ENCODE results near the gene PER2.
A peak's percentile ranks its signal among the peaks of the same experiment; 100 is the strongest.
"Not testable (repeated sequence)": the region's sequence is repeated elsewhere in the genome, so short reads cannot be mapped to it uniquely, and the experiment has no call there.

Gene PER2

DNA sequence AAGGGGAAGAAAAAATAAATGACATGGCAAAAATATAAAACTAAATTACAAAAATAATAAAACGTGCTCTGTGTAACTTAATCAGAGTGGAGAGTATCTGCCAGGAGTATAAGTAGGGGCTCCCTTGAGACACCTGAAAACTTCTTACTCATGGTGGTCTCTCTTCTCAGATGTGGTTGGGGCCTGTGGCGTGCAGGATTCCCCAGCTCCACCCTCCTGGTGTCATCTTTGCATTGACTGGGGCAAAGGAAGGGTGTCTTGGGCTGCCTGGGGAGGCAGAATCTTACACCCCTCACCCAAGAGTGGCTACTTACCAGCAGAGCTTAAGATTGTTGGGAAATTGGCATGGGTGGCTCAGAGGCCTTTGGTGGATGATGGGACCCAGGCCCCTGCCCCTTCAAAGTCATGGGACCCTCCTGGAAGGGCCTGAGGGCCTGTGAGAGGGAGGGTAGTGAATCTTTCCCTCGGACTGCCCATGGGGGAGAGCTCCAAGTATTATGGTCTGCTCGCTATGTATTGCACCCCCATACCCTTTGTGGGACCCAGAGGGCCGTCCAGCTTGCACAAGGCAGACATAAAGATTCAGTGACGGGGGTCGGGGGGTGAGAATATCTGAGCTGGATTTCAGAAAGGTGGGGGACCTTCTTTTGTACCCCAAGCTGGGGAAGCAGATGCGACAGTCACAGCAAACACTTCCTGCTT, 25.0 kb upstream of the PER2 start:
- DNase-seq (ENCODE audit: low read depth in 2 of 2), result no peak

DNA sequence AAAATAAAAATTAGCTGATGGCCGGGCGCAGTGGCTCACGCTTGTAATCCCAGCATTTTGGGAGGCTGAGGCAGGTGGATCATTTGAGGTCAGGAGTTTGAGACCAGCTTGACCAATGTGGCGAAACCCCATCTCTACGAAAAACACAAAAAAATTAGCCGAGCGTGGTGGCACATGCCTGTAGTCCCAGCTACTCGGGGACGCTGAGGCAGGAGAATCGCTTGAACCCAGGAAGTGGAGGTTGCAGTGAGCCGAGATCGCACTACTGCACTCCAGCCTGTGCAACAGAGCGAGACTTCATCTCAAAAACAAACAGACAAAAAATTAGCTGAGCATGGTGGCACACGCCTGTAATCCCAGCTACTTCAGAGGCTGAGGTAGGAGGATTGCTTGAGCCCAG, 22.3 kb upstream of the PER2 start:
- not testable (repeated sequence) for DNase-seq (ENCODE audit: low read depth in 2 of 2)

DNA sequence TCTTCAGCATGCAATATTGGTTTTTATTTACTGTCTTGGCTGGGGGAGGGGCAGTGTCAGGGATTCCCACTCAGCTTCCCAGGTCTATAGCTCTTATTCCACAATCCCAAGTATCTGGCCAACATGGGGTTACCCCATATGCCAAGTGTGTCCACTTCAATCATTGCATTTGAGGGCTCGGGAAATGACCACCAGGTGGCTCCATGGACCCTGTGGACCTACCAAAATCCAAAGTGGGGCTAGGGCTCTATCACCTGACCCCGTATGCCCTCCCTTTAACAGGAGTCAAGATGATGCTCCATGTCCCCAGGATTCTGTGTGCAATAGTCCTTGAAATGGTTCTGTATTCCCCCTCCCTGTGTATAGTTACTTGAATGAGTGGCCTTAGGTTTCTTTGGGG, 19.8 kb upstream of the PER2 start:
- DNase-seq (ENCODE audit: low read depth in 2 of 2), result no peak

DNA sequence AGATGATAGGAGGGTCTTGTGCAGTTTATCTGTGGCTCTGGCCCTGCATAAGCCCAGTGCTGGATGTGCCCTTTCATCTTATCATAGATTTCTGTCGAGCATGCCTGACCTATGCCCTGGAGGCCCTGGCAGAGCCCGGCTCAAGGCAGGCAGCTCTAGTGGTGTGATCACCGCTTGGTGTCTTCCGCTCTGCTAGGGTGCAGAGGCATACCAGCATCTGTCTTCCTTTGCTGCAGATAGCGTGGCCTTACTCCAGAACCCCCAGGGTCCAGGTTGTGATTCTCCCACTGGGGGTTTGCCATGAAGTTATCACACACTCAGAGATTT, 18.2 kb upstream of the PER2 start:
- no peak for DNase-seq (ENCODE audit: low read depth in 2 of 2)

DNA sequence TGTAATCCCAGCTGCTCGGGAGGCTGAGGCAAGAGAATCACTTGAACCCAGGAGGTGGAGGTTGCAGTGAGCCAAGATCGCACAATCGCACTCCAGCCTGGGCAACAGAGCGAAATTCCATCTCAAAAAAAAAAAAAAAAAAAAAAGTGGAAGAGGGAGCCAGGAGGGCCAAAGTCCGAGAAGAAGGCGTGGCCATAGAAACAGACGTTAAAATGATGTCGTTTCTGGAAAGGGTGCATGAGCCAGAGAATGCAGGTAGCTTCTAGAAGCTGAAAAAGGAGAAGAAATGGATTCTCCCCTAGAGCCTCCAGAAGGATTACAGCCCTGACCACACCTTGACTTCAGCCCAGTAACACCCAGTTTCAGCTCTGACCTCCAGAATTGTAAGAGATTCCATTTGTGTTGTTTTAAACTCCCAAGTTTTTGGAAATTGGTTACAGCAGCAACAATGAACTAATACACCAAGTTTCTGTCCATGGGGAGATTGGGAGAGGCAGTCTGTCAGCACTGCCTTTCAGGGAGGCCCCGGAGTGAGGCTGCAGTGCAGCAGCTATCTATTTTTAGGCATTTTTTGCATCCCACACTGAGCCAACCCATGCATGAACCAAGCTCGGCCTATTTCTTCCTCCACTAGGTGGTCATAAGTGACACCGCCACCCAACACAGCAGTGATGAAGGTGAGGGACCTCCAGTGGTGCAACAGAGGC, 17.7 kb upstream of the PER2 start:
- DNase-seq (ENCODE audit: low read depth in 2 of 2), result no peak

DNA sequence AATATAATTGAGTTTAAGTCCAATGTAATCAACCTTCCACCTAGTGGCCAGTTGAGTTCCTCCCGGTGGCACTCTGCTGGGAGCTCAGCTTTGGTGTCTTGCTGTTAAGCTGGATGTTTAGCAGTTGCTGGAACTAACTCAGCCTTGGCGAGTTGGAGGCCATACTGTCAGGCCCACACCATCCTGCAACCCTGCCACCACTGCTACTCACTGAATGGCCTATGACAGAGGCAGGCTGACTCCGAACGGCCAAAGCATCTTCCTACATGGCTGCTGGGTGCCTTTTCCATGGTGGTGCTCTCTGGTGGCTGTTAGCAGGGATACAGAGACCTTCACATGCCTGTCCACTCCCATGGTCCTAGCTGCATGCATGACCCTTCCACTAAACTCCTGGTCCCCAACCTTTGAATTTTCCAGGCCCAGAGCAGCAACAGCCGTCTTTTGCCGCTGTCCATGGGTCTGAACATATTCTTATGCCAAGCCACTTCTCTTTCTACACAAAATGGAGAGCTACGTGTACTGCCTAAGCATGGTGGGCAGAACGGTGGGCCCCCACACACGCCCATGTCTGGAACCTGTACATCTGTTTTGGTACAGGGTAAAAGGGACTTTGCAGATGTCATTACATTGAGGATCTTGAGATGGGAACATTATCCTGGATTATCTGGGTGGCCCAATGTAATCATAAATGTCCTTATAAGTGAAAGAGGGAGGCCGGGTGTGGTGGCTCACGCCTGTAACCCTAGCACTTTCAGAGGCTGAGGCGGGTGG, 16.9 kb upstream of the PER2 start:
- DNase-seq (ENCODE audit: low read depth in 2 of 2), result no peak

DNA sequence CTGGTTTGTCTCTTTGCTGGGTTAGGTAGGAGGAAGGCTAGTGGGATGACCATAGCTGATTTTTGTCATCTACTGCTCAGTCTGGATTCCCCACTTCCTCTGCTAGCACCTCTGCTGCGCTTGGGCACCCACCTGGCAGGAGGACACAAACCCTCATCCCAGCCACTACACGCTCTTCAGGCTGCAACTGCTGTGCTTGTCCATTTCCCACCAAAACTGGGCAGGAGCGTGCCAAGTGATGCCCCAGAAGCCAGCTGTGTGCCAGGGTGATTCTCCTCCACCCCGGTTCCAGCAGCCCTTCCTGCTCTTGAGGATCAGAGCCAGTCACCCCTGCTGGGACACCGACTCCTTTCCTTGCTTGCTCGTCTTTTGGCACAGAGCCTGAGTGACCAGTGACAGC, 15.7 kb upstream of the PER2 start:
- no peak for DNase-seq (ENCODE audit: low read depth in 2 of 2)

DNA sequence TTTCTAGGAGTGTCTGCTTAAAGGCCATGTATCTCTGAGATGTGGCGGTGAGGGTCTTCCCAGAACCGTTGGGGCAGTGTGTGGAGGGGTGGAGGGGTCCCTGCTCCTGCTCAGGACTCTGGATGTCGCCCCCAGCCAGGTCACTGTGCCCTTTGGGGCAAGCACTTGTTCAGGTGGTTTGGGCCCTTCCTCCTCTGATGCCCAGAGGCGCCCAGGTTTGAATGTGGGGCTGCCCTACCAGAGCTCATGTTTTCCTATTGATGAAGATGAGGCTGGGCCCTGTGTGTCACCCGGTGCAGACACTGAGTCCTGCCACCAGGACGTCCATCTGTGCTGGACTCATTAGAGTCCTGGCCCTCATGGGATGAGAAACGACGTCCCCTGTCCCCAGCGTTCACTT, 14.3 kb upstream of the PER2 start:
- DNase-seq (ENCODE audit: low read depth in 2 of 2), result no peak

DNA sequence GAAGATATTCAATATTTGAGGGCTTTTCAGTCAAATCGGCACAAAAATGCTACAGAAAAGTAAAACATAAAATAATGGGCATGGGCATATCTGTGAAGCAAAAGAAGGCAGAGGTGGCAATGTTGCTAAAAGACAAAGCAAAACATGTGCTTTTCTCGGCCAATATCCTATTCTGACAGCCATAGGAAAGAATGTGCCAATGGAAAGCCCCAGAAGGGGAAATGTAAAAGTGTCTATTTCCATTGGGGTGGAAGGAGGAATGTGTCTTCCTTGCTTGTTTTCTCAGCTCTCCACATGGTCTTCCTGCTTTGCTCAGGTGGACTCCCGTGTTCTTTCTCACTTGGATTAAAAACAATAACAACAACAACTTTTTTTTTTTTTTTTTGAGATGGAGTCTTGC, 13.7 kb upstream of the PER2 start:
- DNase-seq (ENCODE audit: low read depth in 2 of 2), result no peak

DNA sequence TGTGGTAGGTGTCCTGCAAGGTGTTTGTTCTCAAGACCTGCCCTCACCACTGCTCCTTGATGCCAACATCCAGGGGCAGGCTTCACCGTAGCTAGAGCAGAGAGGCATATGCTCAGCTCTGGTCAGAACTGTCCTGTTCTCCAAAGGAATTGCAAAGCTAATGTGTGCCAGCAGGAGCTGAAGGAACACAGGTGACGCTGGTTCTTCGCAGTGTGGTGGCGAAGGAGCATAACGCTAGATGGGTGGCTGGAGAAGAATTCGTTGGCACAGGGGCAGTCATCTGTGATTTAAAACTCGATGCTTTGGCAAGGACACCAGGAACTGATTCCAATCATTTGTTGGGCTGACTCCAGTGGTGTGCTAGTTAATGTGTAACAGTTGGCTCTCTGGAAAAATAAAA, 11.4 kb upstream of the PER2 start:
- no peak for DNase-seq (ENCODE audit: low read depth in 2 of 2)

DNA sequence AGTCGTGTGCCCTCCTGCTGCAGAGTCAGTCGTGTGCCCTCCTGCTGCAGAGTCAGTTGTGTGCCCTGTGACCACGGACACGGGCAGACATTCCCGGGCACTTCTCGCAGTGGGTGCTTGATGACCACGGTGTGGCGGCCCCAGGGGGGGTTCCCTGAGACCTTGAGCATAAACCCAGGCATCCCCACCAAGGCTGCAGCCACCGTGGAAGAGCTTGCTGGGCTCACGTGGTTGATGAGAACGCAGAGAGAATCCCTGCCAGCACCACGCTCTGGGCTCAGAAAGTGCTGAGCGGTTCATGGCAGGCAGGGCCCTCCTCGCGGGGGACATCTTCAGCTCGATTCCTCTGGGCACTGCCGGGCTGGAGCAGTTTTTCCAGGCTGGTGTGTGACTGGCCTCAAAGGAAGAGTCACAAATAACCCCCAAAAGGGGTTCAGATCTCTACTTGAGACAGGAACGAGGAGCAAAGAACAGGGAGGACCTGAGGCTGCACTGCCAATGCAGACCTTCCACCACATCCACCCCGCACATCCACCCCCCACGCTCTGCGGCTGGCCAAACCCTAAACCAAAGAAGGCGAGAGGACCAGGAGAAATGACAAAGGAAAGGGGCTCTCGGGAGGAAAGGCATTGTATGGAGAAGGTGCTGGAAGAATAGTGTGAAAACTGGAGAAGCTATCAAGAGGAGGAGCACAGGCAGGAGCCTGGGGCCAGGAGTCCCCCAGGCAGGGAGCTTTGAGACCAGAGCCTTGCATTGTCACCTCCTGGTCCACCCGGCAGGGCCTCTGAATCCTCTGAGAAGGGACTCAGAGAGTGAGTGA, 8.4 kb upstream of the PER2 start:
- DNase-seq (ENCODE audit: low read depth in 2 of 2), result no peak

DNA sequence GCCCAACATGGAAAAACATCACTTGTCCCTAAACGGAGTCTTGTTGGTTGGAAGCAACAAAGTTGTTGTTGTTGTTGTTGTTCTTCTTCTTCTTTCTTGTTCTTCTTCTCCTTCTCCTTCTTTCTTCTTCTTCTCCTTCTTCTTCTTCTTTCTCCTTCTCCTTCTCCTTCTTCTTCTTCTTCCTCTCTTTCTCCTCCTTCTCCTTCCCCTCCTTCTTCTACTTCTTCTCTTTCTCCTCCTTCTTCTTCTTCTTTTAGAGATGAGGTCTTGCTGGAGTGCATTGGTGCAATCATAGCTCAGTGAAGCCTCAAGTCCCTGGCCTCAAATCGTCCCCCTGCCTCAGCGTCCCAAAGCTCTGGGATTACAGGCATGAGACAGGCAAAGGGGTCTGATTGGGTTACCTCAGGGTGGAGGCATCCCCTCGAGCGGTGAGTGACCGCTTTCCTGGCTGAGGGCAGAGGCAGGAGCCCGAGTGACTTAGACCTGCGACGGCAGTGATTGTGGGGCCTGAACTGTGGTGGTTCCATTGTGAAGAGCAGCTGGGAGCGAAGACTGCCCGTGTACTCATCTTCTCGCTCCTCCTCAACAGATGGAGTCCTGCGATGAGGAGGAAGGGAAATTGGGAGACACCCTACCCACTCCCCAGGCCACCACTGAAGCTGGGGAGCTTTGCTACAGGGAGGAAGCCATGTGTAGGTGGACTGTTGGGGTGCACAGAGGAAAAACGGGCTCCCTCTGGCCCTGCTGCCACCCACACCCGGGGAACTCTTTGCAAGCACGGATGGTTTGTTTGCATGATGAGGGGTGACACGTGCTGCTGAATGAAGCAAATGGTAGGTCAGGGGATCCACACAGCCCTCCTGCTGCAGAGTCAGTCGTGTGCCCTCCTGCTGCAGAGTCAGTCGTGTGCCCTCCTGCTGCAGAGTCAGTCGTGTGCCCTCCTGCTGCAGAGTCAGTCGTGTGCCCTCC, 7.0 kb upstream of the PER2 start:
- no peak for DNase-seq (ENCODE audit: low read depth in 2 of 2)

DNA sequence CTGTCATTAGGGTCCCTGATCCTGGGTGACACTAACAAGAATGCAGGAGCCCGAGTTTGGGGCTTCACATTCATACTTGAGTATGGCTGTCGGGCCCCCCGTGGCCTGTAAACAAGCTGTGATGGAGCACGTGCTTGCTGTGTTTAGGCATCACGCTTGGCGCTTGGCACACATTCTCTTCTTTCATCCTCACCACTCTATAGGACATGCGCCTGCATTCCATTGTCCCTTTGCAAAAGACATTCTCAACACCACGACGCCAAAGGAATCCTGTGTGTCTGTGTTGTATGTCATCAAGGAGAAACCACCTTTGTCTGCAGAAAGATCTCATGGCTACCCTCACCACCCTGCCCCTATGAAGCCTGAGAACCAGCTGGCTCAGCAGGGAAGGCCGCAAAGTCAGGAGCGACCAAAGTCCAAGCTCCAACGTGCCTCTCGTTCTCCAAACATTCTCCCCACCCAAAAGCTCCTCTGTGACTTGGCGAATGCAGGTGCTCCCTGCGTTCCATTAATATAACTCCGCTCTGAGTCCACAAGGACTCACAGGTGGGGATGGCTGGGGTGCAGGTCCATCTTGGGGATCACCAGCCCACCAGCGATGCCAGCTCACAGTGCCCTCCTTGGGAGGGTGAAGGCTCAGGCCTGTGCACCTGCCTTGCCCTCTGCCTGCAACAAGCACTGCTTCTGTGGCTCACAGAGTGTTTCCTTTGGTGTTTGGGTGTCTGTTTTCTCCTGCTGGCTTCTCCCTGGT, 6.2 kb upstream of the PER2 start:
- no peak for DNase-seq (ENCODE audit: low read depth in 2 of 2)

DNA sequence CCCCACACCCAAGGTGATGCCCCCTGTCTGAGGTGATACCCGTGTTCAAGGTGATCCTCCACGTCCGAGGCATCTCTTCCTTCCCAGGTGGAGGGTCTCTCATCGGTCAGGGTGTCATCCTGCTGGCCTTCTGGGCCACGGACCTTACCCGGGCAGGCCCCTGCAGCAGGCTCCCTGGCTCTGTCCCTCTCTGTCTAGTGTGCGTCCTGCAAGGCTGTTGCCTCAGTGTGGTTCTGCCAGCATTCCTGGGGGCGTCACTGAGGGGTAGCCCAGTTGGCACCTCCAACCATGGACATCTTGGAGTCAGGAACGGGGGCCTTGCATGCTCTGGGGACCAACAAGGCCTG, 5.6 kb upstream of the PER2 start:
- DNase-seq (ENCODE audit: low read depth in 2 of 2), result no peak

DNA sequence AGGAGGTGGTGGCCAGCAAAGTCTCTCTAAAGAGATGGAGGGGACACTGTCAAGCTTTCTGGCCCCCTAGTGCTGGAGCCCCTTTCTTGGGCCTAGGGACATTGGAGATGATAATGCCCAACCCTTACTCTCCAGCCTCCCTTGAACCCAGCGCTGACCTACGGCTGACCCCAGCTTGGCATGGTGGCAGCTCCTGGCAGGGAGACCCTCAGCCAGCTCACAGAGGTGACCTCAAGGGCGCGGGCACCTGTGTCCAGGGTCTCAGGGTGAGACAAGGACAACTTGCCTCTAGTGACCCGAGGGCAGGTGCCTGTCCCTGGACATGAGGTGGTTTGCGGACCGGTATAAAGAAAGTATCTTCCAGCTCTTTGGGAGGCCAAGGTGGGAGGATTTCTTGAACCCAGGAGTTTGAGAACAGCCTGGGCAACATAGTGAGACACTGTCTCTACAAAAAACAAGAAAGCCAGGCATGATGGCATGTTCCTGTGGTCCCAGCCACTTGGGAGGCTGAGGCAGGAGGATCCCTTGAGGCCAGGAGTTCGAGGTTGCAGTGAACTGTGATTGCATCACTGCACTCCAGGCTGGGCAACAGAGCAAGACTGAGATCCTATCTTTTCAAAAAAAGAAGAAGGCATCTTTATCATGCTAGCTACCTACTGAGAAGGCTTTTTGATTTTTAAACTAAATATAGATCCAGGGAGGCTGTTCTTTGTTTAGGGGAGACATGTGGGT, 3.3 kb upstream of the PER2 start:
- no peak for DNase-seq (ENCODE audit: low read depth in 2 of 2)

DNA sequence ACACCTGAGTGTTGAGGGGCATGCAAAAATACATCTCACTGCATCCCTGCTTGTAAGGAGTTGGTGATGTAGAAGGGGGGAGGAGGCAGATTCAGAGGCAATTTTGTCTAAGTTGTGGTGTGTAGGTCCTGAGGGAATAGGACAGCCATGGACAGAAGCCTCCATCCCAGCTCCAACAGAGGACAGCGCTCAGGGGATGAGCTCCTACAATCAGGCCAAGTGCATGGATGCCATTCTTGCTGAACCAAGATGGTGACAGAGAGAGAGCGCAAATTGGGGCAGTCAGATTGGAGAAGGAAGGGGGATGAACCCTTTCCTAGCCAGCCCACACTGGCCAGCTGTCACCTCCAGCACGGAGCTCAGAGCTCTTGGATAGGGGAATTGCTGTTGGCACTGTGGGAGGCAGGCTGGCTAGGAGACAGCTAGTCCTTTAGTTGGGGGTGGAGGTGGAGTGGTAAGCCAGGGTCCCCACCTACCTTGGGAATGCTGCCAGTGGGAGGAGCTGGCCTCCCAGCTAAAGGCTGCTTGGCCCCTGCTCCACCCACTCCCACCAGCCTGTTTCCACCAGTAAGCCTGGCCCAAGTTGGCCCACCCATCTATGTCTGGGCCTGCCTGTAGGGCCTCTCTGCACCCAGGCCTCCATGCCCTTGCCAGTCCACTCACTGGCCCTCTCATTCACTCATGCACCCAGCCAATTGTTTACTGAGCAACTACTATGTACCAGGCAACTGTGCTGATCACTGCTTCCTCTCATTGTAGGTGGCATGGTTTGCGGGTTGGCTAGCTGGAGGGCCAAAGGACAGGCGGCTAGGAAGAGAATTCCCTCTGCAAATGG, 2.5 kb upstream of the PER2 start:
- no peak for DNase-seq (ENCODE audit: low read depth in 2 of 2)

DNA sequence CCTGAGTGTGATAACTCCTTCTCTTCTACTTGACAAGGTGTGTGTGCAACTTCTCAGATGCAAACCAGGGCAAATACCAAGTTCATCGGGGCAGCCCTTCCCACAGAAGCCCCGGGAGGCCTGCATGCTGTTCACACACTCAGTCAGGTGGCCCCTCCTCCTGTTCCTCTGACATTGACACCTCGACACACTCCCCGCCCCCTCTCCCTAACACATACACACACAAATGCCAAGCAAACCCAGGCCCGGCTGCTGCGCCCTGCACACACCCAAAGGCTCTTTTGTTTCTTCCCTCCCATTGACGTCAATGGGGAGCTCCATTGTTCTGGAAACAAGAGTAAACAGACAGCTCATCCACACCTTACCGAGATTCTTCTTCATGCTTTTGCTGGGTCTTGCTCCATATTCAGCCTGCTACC, 1.7 kb upstream of the PER2 start:
- peak in 1 of 2 donors; percentile 21 for DNase-seq (ENCODE audit: low read depth in 2 of 2)

DNA sequence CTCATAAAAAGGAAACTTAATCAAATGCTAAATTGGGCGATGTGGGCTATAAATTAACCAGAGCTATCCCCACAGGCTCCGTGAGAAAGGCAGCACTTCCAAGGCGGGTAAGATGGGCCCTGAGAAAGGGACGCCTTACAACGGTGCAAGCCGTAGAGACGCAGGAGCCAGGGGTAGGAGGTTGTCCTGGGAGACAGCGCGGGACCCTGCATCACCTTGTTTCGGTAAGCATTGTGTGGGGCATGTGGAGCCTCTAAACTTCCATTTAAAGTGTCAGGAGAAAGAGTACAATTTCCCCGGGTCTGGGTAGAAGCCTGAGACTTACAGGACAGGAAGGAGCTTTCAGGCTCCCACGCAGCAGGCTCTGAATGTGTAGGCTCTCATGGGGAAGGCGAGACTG, 1.2 kb upstream of the PER2 start:
- DNase-seq (ENCODE audit: low read depth in 2 of 2), result no peak

Data from stimulated activated CD8-positive, alpha-beta memory T cell treated with anti-CD3 and anti-CD28 coated beads, Interleukin-2, amount 100 ng/mL, for 1 hour (primary cell).